Tibial nerve (tissue), 3 donors: ENCODE results near the gene SYT9.

Experiments
- CTCF ChIP-seq, 5 experiments: fragments of 200-600 bp in 3 of 5; fragments of 450-650 bp in 2 of 5; sonication (generic) in 3 of 5; IDR thresholded peaks; one replicate each; pipeline ENCODE4 v1.5.1; 2016 to 2019; ENCODE audit warnings: antibody characterized with exemption in 5 of 5, mild to moderate bottlenecking in 3 of 5, moderate library complexity in 2 of 5
- POLR2A ChIP-seq, 2 donors: fragments of 450-650 bp; IDR thresholded peaks; one replicate each; pipeline ENCODE4 v1.6.1; 2017; ENCODE audit warnings: antibody characterized with exemption in 2 of 2, mild to moderate bottlenecking in 2 of 2, moderate library complexity in 2 of 2

GRCh38 chr11:7486098-7486780, 234.5 kb downstream of the SYT9 start:
- no peak for TF ChIP-seq CTCF (IDR thresholded peaks at IDR 0.05)
- TF ChIP-seq POLR2A (IDR thresholded peaks at IDR 0.05), result no peak
